ENCODE results near the gene EARS2. TPM values are rescaled to one million over a fixed set of nuclear protein-coding genes. Genes with fewer than 3 reads are reported as not detected.

Gene EARS2
- polyA plus RNA-seq, 2 donors = 12.1 to 12.8 TPM

DNA sequence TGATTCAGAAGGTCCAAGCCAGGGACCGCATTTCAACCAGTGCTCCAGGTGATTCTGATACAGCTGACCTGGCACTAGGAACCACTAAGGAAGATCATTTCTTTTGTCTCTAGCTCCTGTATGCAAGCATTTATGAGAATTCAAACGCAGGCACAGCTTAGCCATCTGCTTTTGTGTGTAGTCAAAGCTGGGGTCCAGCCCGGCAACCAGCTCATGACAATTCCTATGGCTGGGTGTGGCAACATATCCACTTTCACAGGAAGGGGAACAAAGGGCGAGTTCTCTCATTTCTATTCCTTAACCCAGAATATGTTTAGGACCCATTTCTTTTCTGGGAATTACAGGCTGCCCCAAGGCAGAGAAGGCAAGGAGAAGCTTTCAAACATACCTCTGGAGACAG lies 76.9 kb downstream of the EARS2 start:
- Histone ChIP-seq H3K9me3 (ENCODE audit: control insufficient read depth in 2 of 2, insufficient read depth in 1 of 2, low read depth in 1 of 2, low read length in 1 of 2) (peaks cover 0 to 4% of the 10 kb centered on the region in 2 donors), H3K27ac (ENCODE audit: low read depth in 2 of 2, low read length in 1 of 2) (no peak overlapping the region), H3K4me3 (ENCODE audit: low read depth in 1 of 2, low read length in 2 of 2) (no peak overlapping the region), H3K36me3 (ENCODE audit: control insufficient read depth in 2 of 2, insufficient read depth in 2 of 2, low read length in 1 of 2) (peaks cover 23 to 38% of the 10 kb centered on the region in 2 donors), H3K4me1 (ENCODE audit: control insufficient read depth in 2 of 2, insufficient read depth in 2 of 2, low read length in 1 of 2) (peaks cover 0 to 2% of the 10 kb centered on the region in 2 donors), H3K27me3 (ENCODE audit: control insufficient read depth in 1 of 2, insufficient read depth in 2 of 2, low read length in 2 of 2) (no peaks in the 10 kb centered on the region)
- 89% methylated on average over 4 of the region's 4 CpGs for WGBS, 2 donors

GRCh38 chr16:23479138-23479537 lies 78.0 kb downstream of the EARS2 start:
- H3K4me3 ChIP-seq (ENCODE audit: low read depth in 1 of 2, low read length in 2 of 2) = no peak overlapping the region
- whole genome bisulfite sequencing, 2 donors = 91 to 100% methylated on average over 3 of the region's 3 CpGs
- H3K27me3 ChIP-seq (ENCODE audit: control insufficient read depth in 1 of 2, insufficient read depth in 2 of 2, low read length in 2 of 2) = no peaks in the 10 kb centered on the region
- H3K36me3 ChIP-seq (ENCODE audit: control insufficient read depth in 2 of 2, insufficient read depth in 2 of 2, low read length in 1 of 2) = peaks cover 19 to 35% of the 10 kb centered on the region in 2 donors
- peaks cover 0 to 4% of the 10 kb centered on the region in 2 donors for H3K9me3 ChIP-seq (ENCODE audit: control insufficient read depth in 2 of 2, insufficient read depth in 1 of 2, low read depth in 1 of 2, low read length in 1 of 2)
- peaks cover 0 to 2% of the 10 kb centered on the region in 2 donors for H3K4me1 ChIP-seq (ENCODE audit: control insufficient read depth in 2 of 2, insufficient read depth in 2 of 2, low read length in 1 of 2)
- H3K27ac ChIP-seq (ENCODE audit: low read depth in 2 of 2, low read length in 1 of 2) = no peak overlapping the region

DNA sequence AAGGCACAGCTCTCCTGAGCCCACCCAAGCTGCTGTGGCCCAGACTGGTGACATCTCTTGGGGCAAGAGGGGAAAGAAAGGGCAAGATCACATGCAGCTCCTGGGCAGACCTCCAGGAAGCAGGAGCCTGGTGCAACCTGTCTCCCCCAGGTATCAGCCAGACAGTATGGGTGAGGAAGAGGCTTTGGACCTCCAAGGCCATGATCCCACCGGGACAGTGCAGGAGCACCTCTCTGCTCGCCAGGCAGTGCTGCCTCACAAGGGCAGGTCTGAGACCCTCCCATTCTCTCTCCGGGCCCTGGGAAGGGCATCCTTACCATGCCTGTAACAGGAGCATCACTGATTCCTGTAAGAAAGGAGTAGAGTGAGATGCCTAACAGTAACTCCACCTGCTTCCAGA lies 78.6 kb downstream of the EARS2 start:
- 95 to 100% methylated on average over 3 of the region's 3 CpGs for WGBS, 2 donors

DNA sequence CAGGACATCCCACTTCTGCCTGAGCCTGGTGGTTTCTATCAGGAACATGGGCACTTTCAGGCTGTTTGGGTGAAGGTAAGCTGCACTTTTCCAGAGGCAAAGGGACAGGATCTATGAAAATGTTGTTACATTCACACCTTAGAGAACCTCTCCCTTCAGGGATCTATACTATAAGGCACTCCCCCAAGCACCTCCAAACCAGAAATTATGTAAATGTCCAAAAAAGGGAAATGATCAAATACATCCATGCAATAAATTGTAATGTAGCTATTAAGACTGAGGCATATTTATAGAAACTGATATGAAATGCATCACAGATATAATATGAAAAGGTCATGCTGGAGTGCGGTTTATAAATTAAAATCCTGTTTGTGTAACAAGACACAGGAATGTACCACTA lies 80.9 kb downstream of the EARS2 start:
- H3K27me3 ChIP-seq (ENCODE audit: control insufficient read depth in 1 of 2, insufficient read depth in 2 of 2, low read length in 2 of 2) = no peaks in the 10 kb centered on the region
- H3K4me1 ChIP-seq (ENCODE audit: control insufficient read depth in 2 of 2, insufficient read depth in 2 of 2, low read length in 1 of 2) = peaks cover 0 to 2% of the 10 kb centered on the region in 2 donors
- WGBS, 2 donors = 90 to 100% methylated on average over 1 of the region's 1 CpG
- H3K36me3 ChIP-seq (ENCODE audit: control insufficient read depth in 2 of 2, insufficient read depth in 2 of 2, low read length in 1 of 2) = peaks cover 13 to 29% of the 10 kb centered on the region in 2 donors
- no peak overlapping the region for H3K27ac ChIP-seq (ENCODE audit: low read depth in 2 of 2, low read length in 1 of 2)
- H3K9me3 ChIP-seq (ENCODE audit: control insufficient read depth in 2 of 2, insufficient read depth in 1 of 2, low read depth in 1 of 2, low read length in 1 of 2) = peaks cover 0 to 4% of the 10 kb centered on the region in 2 donors
- no peak overlapping the region for H3K4me3 ChIP-seq (ENCODE audit: low read depth in 1 of 2, low read length in 2 of 2)

More for the DNA sequence above, 78.6 kb downstream of the EARS2 start:
- Histone ChIP-seq H3K4me1 (ENCODE audit: control insufficient read depth in 2 of 2, insufficient read depth in 2 of 2, low read length in 1 of 2) (peaks cover 0 to 2% of the 10 kb centered on the region in 2 donors), H3K27ac (ENCODE audit: low read depth in 2 of 2, low read length in 1 of 2) (no peak overlapping the region), H3K36me3 (ENCODE audit: control insufficient read depth in 2 of 2, insufficient read depth in 2 of 2, low read length in 1 of 2) (peaks cover 19 to 35% of the 10 kb centered on the region in 2 donors), H3K4me3 (ENCODE audit: low read depth in 1 of 2, low read length in 2 of 2) (no peak overlapping the region), H3K27me3 (ENCODE audit: control insufficient read depth in 1 of 2, insufficient read depth in 2 of 2, low read length in 2 of 2) (no peaks in the 10 kb centered on the region), H3K9me3 (ENCODE audit: control insufficient read depth in 2 of 2, insufficient read depth in 1 of 2, low read depth in 1 of 2, low read length in 1 of 2) (peaks cover 0 to 4% of the 10 kb centered on the region in 2 donors)

Other genes with a start within 250 kb of the EARS2 start
- gene COG7, start 104.2 kb downstream of the EARS2 start, polyA plus RNA-seq = 10 to 100 TPM; 14.2 to 21.2 TPM
- gene GGA2, start 46.9 kb downstream of the EARS2 start, polyA plus RNA-seq = 10 to 100 TPM; 12.6 to 15.9 TPM
- 1 to 10 TPM; 3.8 to 7.5 TPM for gene UBFD1, start 377 bp upstream of the EARS2 start, polyA plus RNA-seq
- 100 to 1,000 TPM in 1 of 2 donors, 10 to 100 TPM in 1; 51.5 to 122 TPM for gene NDUFAB1, start 39.0 kb upstream of the EARS2 start, polyA plus RNA-seq
- gene PALB2, start 84.0 kb upstream of the EARS2 start, polyA plus RNA-seq = 10 to 100 TPM in 1 of 2 donors, 1 to 10 TPM in 1; 8.1 to 11.8 TPM
- 10 to 100 TPM; 10.6 to 27.1 TPM for gene DCTN5, start 84.1 kb upstream of the EARS2 start, polyA plus RNA-seq
- 10 to 100 TPM in 1 of 2 donors, 1 to 10 TPM in 1; 5.1 to 16.3 TPM for gene PLK1, start 121.5 kb upstream of the EARS2 start, polyA plus RNA-seq
- gene ERN2, start 155.9 kb upstream of the EARS2 start, polyA plus RNA-seq = under 1 TPM; 0.20 to 0.40 TPM
- under 1 TPM; 0.11 to 0.16 TPM for gene CHP2, start 197.7 kb upstream of the EARS2 start, polyA plus RNA-seq

All from esophagus (tissue), 2 donors.